ENCODE results near the gene MIS18A.

The MIS18A gene

GRCh38 chr21:32249511-32250280 lies 29.2 kb downstream of the MIS18A start:
- DNase-seq: no peak

- no peak for DNase-seq
Observed at GRCh38 chr21:32248571-32249461, 30.0 kb downstream of the MIS18A start.

- no peak for DNase-seq
Observed at GRCh38 chr21:32246571-32247140, 32.2 kb downstream of the MIS18A start.

GRCh38 chr21:32245971-32246370 lies 32.9 kb downstream of the MIS18A start:
- DNase-seq: no peak

GRCh38 chr21:32240851-32241687 lies 37.8 kb downstream of the MIS18A start:
- no peak for DNase-seq

GRCh38 chr21:32239551-32239950 lies 39.3 kb downstream of the MIS18A start:
- DNase-seq: no peak

- DNase-seq: no peak
Observed at GRCh38 chr21:32238063-32238462, 40.8 kb downstream of the MIS18A start.

GRCh38 chr21:32237021-32237420 lies 41.8 kb downstream of the MIS18A start:
- DNase-seq: no peak

- DNase-seq: no peak
Observed at GRCh38 chr21:32233722-32234301, 45.0 kb downstream of the MIS18A start.

- DNase-seq: no peak
Observed at GRCh38 chr21:32233055-32233546, 45.7 kb downstream of the MIS18A start.

GRCh38 chr21:32226444-32226843 lies 52.4 kb downstream of the MIS18A start:
- DNase-seq: no peak
